Activated effector memory CD4-positive, alpha-beta T cell treated with anti-CD3 and anti-CD28 coated beads, Interleukin-2, amount 50 U/mL, for 16 hours (primary cell): ENCODE measurements around the gene COL13A1.

ENCODE experiments used
- DNase-seq: peaks from one replicate; pipeline ENCODE4 v3.0.0-alpha.2; 2020

The COL13A1 gene

GRCh38 chr10:69974551-69975155, 172.9 kb downstream of the COL13A1 start:
- DNase-seq, result no peak

- DNase-seq, result no peak
These were observed 175.3 kb downstream of the COL13A1 start for GRCh38 chr10:69976795-69977546.

- DNase-seq, result no peak
These were observed 177.5 kb downstream of the COL13A1 start for GRCh38 chr10:69979174-69979573.

GRCh38 chr10:69980672-69981071, 179.0 kb downstream of the COL13A1 start:
- no peak for DNase-seq

GRCh38 chr10:69988094-69988493, 186.4 kb downstream of the COL13A1 start:
- no peak for DNase-seq

GRCh38 chr10:69991151-69991550, 189.4 kb downstream of the COL13A1 start:
- DNase-seq, result no peak

- no peak for DNase-seq
These were observed 192.6 kb downstream of the COL13A1 start for GRCh38 chr10:69994262-69994661.

- no peak for DNase-seq
These were observed 194.9 kb downstream of the COL13A1 start for GRCh38 chr10:69996611-69997010.

GRCh38 chr10:70000262-70000661, 198.6 kb downstream of the COL13A1 start:
- no peak for DNase-seq

- DNase-seq, result no peak
These were observed 205.6 kb downstream of the COL13A1 start for GRCh38 chr10:70007116-70007820.
